Lower leg skin (tissue), 3 donors: ENCODE measurements around the gene CALML3.

Experiments used
- POLR2A ChIP-seq, 2 donors: fragments of 450-650 bp; IDR thresholded peaks; one replicate each; pipeline ENCODE4 v1.6.1; 2016 to 2017; ENCODE audit warnings: antibody characterized with exemption in 2 of 2, mild to moderate bottlenecking in 1 of 2, moderate library complexity in 1 of 2
- TF ChIP-seq, protein P1 (sequence below), 3 donors: fragments of 450-650 bp; IDR thresholded peaks; one replicate each; pipeline ENCODE4 v1.5.1; 2016; ENCODE audit warnings: antibody characterized with exemption in 3 of 3, mild to moderate bottlenecking in 3 of 3, moderate library complexity in 2 of 3

- TF ChIP-seq, protein P1, sequence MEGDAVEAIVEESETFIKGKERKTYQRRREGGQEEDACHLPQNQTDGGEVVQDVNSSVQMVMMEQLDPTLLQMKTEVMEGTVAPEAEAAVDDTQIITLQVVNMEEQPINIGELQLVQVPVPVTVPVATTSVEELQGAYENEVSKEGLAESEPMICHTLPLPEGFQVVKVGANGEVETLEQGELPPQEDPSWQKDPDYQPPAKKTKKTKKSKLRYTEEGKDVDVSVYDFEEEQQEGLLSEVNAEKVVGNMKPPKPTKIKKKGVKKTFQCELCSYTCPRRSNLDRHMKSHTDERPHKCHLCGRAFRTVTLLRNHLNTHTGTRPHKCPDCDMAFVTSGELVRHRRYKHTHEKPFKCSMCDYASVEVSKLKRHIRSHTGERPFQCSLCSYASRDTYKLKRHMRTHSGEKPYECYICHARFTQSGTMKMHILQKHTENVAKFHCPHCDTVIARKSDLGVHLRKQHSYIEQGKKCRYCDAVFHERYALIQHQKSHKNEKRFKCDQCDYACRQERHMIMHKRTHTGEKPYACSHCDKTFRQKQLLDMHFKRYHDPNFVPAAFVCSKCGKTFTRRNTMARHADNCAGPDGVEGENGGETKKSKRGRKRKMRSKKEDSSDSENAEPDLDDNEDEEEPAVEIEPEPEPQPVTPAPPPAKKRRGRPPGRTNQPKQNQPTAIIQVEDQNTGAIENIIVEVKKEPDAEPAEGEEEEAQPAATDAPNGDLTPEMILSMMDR (IDR thresholded peaks at IDR 0.05), result no peak
- no peak for TF ChIP-seq POLR2A (IDR thresholded peaks at IDR 0.05)
Measured at GRCh38 chr10:5508786-5509185, 16.0 kb upstream of the CALML3 start.
